Forelimb muscle (tissue), 1 donor: ENCODE measurements around the gene MAP3K12. TPM values are rescaled to one million over a fixed set of nuclear protein-coding genes. Genes with fewer than 3 reads are reported as not detected.
A peak's percentile ranks its signal among the peaks of the same experiment; 100 is the strongest.

Experiments
- DNase-seq: peaks from one replicate; pipeline ENCODE4 v3.0.0-alpha.2; 2013; ENCODE audit warnings: low read depth
- polyA plus RNA-seq: library from polyadenylated mRNA; unstranded; fragments of 120-200 nt; gene quantifications from one replicate; pipeline ENCODE4 v1.2.1, GENCODE V29; 2013; ENCODE audit not compliant: insufficient read length

The MAP3K12 gene
- polyA plus RNA-seq, 1 donor, result 14.3 TPM

- no peak for DNase-seq
Observed at GRCh38 chr12:53510181-53510812, 11.0 kb upstream of the MAP3K12 start.

GRCh38 chr12:53508534-53509170, 9.4 kb upstream of the MAP3K12 start:
- peak; percentile 49 for DNase-seq

- no peak for DNase-seq
Observed at GRCh38 chr12:53507603-53507885, 8.3 kb upstream of the MAP3K12 start.

GRCh38 chr12:53506881-53507602, 7.8 kb upstream of the MAP3K12 start, which contains the start of gene NPFF:
Gene NPFF (minus strand): TSS chr12:53507484. CDS start chr12:53507474, 10 bp downstream.
- no peak for DNase-seq

- no peak for DNase-seq
Observed at GRCh38 chr12:53506450-53506785, 7.2 kb upstream of the MAP3K12 start.

DNA sequence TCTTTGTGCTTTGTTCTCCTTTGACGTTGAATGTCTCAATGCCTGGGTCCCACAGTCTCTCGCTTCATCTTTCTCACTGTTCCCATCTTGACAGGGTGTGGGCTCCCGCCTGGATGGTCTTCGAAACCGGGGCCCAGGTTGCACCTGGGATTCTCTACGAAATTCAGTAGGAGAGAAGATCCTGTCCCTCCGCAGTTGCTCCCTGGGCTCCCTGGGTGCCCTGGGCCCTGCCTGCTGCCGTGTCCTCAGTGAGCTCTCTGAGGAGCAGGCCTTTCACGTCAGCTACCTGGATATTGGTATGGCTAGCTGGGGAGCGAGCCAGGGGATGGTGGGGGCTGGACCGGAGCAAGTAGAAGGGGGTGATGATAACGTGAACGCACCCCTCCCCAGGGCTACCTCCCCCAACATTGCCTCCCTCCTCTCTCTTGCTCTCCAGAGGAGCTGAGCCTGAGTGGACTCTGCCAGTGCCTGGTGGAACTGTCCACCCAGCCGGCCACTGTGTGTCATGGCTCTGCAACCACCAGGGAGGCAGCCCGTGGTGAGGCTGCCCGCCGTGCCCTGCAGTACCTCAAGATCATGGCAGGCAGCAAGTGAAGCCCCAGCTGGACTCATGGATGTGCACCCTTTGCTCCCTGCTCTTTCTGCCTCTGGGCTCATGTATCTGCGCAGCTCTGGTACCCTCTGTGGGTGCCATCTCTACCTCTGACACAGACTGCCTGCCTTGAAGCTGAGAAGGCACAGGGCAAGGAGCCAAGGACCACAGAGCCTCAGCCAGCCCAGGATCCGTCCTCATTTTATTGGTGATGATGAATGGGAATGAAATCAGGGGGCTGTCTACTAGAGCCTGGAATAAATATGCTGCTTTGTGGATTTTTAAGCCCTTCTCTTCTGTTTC, 6.5 kb upstream of the MAP3K12 start:
- DNase-seq, result no peak

DNA sequence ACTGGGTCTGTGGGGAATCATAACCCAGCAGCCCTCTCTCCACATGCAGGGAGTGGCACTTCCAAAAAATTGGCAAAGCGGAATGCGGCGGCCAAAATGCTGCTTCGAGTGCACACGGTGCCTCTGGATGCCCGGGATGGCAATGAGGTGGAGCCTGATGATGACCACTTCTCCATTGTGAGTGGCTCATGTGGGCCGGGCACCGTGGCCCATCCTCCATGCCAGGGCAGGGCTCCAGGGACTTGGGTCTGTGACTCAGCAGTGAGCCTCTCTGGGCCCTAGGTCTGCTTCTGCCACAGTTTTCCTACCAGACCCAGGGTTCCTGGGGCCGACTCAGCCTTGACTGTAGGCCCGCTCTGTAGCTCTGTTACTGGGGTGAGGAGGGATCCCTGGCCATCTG, 5.8 kb upstream of the MAP3K12 start:
- DNase-seq, result no peak

DNA sequence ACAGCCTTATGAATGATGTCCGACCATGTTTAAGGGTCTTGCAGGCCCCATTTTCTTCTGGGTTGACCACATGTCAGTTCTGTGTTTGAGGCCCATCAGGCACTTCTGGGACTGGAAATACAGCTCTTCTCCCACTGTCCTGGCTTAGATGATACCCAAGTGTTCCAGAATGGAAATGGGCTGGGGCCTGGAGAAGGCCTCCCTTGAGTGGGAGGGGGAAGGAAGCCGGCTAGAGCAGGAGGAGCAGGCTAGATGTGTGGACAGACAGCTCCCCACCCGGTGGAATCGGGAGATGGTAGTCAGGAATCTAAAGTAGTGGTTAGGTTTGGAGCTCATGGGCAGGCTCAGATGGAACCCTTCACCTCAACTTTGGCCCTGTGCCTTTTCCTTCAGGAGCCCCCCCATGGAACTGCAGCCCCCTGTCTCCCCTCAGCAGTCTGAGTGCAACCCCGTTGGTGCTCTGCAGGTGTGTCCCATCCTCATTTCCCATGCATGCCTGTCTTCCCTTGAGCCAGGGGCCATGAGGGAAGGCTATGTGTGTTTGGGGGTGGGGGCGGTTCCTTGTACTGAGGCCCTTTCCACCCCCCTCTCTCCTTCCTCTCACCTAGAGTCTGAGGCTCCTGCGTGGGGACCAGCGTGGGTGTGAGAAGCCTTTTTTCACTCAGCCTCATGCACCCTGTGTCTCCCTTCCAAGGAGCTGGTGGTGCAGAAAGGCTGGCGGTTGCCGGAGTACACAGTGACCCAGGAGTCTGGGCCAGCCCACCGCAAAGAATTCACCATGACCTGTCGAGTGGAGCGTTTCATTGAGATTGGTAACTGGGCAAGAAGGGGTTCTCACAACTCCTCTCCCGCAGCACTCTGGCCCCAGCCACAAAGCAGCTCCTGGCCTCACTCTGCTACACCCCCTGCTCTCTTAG, 5.0 kb upstream of the MAP3K12 start:
- DNase-seq, result no peak

GRCh38 chr12:53502983-53503728, 3.9 kb upstream of the MAP3K12 start:
- no peak for DNase-seq

DNA sequence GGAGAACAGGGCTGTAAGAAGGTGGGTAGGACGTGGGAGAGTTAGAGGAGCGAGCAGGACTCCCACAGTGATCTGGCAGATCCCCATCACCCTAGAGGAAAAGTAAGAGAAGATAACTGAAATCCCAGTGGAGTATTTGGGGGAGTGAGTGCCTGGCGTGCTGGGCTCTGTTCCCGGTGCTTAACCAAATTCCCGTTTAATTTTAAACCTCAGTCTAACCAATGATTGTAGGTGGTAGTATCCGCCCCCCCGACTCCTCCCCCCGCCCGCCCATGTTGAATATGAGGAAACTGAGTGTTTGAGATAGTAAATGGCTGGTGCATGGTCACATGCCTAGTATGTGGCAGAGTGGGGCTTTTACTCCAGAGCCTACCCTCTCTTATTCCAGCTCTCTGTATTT, 3.1 kb upstream of the MAP3K12 start:
- DNase-seq, result no peak

- DNase-seq, result no peak
Observed at GRCh38 chr12:53501615-53502181, 2.4 kb upstream of the MAP3K12 start.

DNA sequence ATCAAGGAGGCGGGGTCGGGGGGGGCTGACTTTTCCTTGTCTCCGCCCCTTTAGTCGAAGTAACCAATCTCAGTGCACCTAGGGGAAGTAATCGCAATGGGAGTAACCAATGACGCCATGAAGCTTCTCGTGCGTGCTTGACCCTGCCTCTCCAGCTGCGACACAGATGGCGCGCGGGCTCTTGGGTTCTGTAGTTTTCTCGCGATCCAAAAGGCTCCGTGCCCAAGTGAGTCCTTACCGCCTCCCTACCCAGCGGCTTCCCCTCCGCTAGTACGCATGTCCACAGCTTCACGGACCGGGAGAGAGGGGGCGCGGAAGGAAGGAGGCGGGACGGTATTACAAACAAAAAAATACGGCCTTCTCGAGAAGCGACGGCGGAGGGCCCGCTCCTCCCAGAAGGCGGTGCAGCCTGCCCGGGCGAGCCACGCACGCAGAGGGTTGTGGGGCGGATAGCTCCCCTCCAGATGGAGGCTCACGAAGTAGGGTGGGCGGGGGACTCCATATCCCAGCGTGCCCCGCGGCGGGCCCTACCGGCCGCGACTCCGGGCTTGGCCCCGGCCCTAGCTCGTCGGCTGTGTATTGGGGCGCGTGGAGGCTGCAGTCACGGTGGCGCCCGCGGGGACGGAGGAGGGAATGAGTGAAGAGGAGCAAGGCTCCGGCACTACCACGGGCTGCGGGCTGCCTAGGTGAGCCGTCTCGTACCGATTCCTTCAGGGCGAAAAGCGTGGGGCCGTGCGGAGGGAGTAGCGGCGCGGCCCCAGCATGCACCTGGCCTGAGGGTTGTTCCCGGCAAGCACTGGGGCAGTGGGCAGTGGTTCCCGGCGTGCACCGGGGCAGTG, 1.7 kb upstream of the MAP3K12 start, which contains the start of gene TARBP2:
Gene TARBP2 (plus strand): TSS at position 508 of the 839 bp plus-strand sequence. CDS start 126 bp downstream, at position 634.
- DNase-seq, result peak; percentile 100

- no peak for DNase-seq
Observed at GRCh38 chr12:53500142-53500775, 1.0 kb upstream of the MAP3K12 start.

DNA sequence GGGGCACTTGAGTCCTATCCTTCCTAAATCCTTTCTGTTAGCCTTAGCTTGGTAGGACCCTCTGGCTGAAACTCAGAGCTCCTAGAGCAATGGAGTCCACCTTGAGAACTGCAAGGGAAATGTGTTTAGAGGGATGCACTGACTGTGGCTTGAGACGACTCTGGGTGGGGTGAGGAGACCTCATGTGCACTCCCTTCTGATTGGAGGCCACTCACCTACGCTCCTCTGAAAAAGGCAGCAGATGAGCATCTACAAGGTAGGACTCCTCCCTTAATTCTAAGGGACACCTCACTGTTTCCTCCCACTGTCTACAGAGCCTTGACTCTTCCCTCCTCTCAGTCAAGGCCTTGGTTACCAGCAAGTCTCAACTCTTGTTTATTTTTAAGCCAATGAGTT, 1.0 kb downstream of the MAP3K12 start:
- no peak for DNase-seq

- no peak for DNase-seq
Observed at GRCh38 chr12:53497461-53497860, 1.8 kb downstream of the MAP3K12 start.

GRCh38 chr12:53496752-53497032, 2.6 kb downstream of the MAP3K12 start:
- no peak for DNase-seq

GRCh38 chr12:53495903-53496751, 3.1 kb downstream of the MAP3K12 start:
- peak; percentile 61 for DNase-seq
